ENCODE measurements around the gene SEC11A. TPM values are rescaled to one million over a fixed set of nuclear protein-coding genes. Genes with fewer than 3 reads are reported as not detected.

SEC11A gene
- total RNA-seq, 1 donor from 2014 or later: 126 TPM

GRCh38 chr15:84702961-84703482 is 12.9 kb downstream of the SEC11A start:
- H3K4me1 Mint-ChIP-seq: no peaks in the 10 kb centered on the region
- H3K36me3 Mint-ChIP-seq: no peaks in the 10 kb centered on the region
- H3K27ac Mint-ChIP-seq: no peak overlapping the region
- no peak for DNase-seq (ENCODE audit: low spot score in 2 of 2, unreplicated experiment in 2 of 2)
- H3K4me3 Mint-ChIP-seq: no peak overlapping the region
- TF ChIP-seq, protein P1, sequence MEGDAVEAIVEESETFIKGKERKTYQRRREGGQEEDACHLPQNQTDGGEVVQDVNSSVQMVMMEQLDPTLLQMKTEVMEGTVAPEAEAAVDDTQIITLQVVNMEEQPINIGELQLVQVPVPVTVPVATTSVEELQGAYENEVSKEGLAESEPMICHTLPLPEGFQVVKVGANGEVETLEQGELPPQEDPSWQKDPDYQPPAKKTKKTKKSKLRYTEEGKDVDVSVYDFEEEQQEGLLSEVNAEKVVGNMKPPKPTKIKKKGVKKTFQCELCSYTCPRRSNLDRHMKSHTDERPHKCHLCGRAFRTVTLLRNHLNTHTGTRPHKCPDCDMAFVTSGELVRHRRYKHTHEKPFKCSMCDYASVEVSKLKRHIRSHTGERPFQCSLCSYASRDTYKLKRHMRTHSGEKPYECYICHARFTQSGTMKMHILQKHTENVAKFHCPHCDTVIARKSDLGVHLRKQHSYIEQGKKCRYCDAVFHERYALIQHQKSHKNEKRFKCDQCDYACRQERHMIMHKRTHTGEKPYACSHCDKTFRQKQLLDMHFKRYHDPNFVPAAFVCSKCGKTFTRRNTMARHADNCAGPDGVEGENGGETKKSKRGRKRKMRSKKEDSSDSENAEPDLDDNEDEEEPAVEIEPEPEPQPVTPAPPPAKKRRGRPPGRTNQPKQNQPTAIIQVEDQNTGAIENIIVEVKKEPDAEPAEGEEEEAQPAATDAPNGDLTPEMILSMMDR (IDR thresholded peaks at IDR 0.05; ENCODE audit: unreplicated experiment): no peak
- no peaks in the 10 kb centered on the region for H3K9me3 Mint-ChIP-seq
- no peaks in the 10 kb centered on the region for H3K27me3 Mint-ChIP-seq (ENCODE audit: low read depth)

- TF ChIP-seq, protein P1 (IDR thresholded peaks at IDR 0.05; ENCODE audit: unreplicated experiment): no peak
- Mint-ChIP-seq H3K4me1 (peaks cover 6% of the 10 kb centered on the region), H3K36me3 (no peaks in the 10 kb centered on the region), H3K27me3 (ENCODE audit: low read depth) (no peaks in the 10 kb centered on the region), H3K4me3 (no peak overlapping the region), H3K9me3 (no peaks in the 10 kb centered on the region), H3K27ac (no peak overlapping the region)
- DNase-seq (ENCODE audit: low spot score in 2 of 2, unreplicated experiment in 2 of 2): no peak
These were observed 16.3 kb downstream of the SEC11A start for GRCh38 chr15:84699538-84700191.

DNA sequence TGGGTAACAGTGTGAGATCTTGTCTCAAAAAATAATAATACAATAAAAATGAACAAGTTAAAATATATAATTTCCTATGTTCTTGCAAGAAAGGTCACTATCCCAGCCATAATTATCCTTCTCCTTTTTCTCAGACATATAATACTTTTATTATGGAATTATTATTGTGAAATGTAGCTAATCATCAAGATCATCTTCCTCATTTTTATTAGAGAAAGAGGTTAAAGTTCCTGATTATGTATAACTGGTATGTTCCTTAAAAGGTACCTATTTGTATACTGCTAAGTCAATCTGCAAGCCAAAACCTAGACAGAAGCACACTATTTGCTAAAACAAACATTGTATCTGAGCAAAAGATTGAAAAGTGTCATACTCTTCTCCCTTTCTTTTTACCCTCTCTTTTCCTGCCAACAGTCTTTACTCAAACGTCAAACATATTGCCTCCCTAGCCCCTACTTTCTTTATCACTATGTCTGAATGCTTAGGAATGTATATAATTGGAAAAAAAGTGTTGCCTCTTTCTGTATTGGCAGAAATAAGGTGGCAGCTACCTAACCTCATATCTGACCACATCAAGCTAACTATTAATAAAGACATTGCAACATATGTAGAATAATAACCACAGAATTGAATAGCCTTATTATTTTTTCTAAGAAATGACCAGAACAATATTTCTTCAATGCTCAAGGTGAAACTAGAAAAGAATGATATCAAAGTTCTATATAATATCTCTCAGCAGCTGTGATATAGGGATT is 18.5 kb downstream of the SEC11A start:
- Mint-ChIP-seq H3K27me3 (ENCODE audit: low read depth) (no peaks in the 10 kb centered on the region), H3K36me3 (no peaks in the 10 kb centered on the region), H3K4me3 (no peak overlapping the region), H3K4me1 (peaks cover 6% of the 10 kb centered on the region), H3K27ac (peak overlapping the region; percentile 76), H3K9me3 (no peaks in the 10 kb centered on the region)
- TF ChIP-seq, protein P1 (IDR thresholded peaks at IDR 0.05; ENCODE audit: unreplicated experiment): no peak
- no peak for DNase-seq (ENCODE audit: low spot score in 2 of 2, unreplicated experiment in 2 of 2)

DNA sequence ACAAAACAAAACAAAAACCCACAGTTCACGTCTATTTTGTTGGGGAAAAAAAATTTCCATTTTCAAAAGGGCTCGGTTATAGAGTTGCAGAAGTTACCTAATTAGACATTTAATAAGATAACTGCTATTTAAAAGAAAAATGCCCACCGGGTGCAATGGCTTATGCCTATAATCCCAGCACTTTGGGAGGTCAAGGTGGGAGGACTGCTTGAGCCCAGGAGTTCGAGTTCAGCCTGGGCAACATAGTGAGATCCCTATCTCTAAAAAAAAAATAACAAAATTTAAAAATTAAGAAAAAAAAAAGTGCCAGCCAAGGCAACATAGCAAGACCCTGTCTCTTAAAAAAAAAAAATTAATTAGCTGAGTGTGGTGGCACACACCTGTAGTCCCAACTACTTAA is 19.2 kb downstream of the SEC11A start:
- TF ChIP-seq, protein P1 (IDR thresholded peaks at IDR 0.05; ENCODE audit: unreplicated experiment): no peak
- H3K27ac Mint-ChIP-seq: no peak overlapping the region
- no peaks in the 10 kb centered on the region for H3K9me3 Mint-ChIP-seq
- DNase-seq (ENCODE audit: low spot score in 2 of 2, unreplicated experiment in 2 of 2): no peak
- no peaks in the 10 kb centered on the region for H3K27me3 Mint-ChIP-seq (ENCODE audit: low read depth)
- H3K4me1 Mint-ChIP-seq: peaks cover 6% of the 10 kb centered on the region
- no peaks in the 10 kb centered on the region for H3K36me3 Mint-ChIP-seq
- H3K4me3 Mint-ChIP-seq: no peak overlapping the region

- TF ChIP-seq, protein P1 (IDR thresholded peaks at IDR 0.05; ENCODE audit: unreplicated experiment): no peak
- Mint-ChIP-seq H3K4me1 (no peaks in the 10 kb centered on the region), H3K27ac (peak overlapping the region; percentile 28)
These were observed 25.6 kb downstream of the SEC11A start for GRCh38 chr15:84690342-84690741.

More at GRCh38 chr15:84690342-84690741, 25.6 kb downstream of the SEC11A start:
- H3K4me3 Mint-ChIP-seq: no peak overlapping the region
- peaks cover 24% of the 10 kb centered on the region for H3K36me3 Mint-ChIP-seq
- no peaks in the 10 kb centered on the region for H3K9me3 Mint-ChIP-seq
- DNase-seq (ENCODE audit: low spot score in 2 of 2, unreplicated experiment in 2 of 2): no peak
- H3K27me3 Mint-ChIP-seq (ENCODE audit: low read depth): no peaks in the 10 kb centered on the region
